GM21723 (cell line): ENCODE data around the gene HOXD3.

Experiments used
- ATAC-seq: cut with Tn5 transposase; IDR thresholded peaks from one replicate; pipeline ENCODE4 v1.9.1; 2021; ENCODE audit warnings: mild to moderate bottlenecking, moderate library complexity; ENCODE audit not compliant: unreplicated experiment

Gene HOXD3

DNA sequence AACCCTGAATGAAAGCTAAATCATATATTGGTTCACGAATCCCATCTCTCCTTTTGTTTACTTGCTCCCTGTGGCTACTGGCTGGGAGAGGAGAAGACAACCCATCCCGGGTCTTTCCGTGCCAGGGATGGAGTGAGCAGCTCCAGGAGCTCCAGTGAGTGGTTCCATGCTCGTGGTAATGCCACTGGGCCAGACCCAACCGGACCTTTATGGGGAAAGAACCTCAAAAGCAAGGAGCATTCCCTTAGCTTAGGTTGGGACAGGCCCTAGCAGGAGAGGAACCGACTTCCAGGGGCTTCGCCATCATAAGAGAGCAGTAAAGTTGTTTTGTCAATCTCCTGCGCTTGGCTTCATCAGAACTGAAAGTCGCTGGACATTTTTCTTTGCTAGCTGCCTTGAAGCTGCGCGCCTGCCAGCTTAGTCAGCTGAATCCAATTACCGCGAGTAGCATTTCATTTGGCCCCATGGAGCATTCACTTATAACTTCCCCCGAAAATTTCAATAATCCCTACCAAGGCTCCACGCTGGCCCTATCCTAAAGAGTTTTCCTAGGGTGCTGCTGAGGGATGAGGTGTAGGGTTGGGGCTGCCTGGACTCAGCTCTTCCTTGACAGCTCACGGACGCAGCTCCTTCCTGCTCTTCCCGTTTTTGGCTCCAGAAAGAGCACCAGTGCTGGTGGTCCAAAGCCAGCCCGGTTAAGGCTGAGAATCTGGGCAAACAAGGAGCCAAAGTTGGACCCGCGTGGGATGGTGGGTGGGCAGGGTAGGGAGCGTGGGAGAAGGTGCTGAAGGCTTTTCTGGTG is 4.9 kb downstream of the HOXD3 start:
- no peak for ATAC-seq

GRCh38 chr2:176162911-176163671 is 6.0 kb downstream of the HOXD3 start:
- ATAC-seq = no peak

DNA sequence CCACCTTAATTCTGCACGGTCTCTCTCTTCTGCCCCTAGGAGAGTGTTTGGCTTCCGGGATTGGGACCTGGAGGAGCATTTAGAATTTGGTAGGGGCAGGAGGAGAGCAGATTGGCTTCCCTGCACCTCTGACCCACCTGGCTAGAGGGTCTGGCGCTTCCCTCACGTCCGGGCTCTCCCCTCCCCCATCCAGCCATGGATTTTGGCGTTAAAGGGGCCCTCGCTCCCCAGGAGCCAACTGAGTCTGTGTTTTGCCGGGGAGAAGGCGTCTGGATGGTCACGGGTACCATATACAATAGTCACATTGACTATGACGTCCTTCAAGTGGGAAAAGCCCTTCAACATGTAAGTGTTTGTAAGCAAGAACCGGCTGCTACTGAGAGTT is 6.6 kb downstream of the HOXD3 start:
- ATAC-seq = no peak

GRCh38 chr2:176164201-176164600 is 7.1 kb downstream of the HOXD3 start:
- no peak for ATAC-seq

GRCh38 chr2:176164611-176165369 is 7.7 kb downstream of the HOXD3 start:
- no peak for ATAC-seq

GRCh38 chr2:176165370-176166050 is 8.4 kb downstream of the HOXD3 start:
- ATAC-seq = no peak

DNA sequence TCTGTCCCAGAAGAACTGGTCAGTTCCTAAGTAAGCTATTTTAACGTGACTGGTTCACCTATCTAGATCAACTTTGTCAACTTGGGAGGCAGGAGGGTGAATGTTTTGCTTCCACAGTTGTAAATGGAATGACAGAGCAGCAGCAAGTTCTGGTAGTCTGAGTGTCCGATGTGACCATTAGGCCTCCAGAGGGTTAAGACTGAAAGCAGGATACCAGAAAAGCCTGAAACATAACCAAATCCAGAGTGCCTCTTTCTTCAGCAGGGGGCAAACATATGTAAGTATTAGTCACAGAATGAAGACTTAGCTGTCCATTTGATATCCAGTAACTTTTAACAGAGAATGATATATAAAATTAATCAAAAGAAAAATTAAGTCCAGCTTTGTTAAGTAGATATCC is 9.2 kb downstream of the HOXD3 start:
- no peak for ATAC-seq

DNA sequence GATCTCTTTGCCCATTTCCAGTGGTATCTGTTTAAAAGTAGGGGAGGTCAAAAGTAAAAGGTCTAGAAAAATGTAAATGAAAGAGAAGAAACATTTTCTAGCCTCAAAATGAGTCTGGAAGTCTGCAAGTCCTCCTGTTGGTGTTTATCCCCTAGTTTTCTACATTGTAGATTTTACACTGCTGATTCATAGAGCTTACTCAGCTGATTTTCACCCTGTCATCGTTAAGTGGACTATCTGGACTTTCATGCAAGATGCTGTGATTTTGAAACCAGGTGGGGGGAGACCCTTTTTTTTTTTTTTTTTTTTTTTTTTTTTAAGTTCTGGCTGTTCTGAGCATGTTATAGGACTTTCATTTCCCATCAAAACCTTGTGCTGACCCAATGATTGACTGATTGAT is 10.3 kb downstream of the HOXD3 start:
- ATAC-seq = no peak

- no peak for ATAC-seq
Measured at GRCh38 chr2:176169181-176169580, 12.1 kb downstream of the HOXD3 start.

DNA sequence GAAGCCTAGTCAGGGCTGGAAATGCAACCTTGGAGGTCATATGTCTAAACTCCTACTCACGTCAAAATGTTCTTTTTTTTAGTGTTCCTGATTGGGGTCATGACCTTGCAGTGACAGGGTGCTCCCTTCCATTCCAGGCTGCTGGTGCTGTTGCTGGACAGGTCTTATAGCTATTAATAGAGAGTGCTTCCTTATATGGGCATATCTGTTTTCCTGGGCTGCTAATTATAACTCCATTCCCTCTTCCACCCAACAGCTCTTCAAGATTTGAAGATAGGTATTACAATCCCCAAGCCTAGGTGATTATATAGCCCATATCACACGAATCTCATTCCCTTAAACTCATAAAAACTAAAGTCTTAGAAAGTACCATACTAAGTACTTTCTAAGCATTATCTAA is 12.6 kb downstream of the HOXD3 start:
- no peak for ATAC-seq

DNA sequence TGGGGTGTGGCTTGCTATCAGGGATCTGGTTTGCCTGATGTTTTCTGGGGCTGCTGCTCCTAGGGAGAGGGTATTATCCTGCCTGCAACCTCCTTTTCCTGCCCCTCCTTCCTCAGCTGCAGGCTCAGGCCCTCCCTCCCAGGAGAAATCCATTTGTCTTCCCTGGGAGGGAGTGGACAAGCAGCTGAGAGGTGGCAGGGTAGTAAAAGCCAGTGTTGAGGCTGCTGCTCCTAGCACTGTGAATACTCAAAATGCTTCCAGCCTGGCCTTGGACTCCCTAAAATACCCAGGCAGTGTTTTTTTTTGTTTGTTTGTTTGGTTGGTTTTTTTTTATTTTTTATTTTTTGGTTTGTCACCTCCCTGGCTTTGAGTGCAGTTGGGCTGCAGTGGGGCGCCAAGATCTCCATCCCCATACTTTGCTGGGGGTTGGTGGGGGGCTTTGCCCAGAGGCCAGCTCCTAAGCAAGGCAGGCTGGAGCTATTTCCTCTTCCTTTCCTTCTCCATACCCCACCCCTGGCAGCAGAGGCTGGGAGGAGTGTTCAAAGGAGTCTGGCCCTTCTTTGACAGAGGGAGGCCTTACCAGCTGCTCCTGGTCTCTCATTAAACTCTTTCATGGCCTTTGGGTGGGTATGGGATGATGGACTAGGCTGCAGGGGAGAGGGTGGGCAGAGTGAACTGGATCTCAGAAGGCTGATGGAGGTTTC is 13.6 kb downstream of the HOXD3 start:
- no peak for ATAC-seq

DNA sequence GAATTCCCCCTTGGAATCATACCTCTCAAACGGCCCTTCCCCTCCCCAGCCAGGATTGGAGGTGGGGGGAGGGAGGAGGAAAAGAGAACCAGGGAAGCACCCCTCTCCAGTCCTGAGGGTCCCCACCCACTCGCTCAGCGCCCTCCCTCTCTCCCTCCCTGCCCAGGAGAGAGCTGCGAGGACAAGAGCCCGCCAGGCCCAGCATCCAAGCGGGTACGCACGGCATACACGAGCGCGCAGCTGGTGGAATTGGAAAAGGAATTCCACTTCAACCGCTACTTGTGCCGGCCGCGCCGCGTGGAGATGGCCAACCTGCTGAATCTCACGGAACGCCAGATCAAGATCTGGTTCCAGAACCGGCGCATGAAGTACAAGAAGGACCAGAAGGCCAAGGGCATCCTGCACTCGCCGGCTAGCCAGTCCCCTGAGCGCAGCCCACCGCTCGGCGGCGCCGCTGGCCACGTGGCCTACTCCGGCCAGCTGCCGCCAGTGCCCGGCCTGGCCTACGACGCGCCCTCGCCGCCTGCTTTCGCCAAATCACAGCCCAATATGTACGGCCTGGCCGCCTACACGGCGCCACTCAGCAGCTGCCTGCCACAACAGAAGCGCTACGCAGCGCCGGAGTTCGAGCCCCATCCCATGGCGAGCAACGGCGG is 14.4 kb downstream of the HOXD3 start:
- ATAC-seq = no peak

- ATAC-seq = no peak
Measured at GRCh38 chr2:176172007-176172894, 15.1 kb downstream of the HOXD3 start.

- no peak for ATAC-seq
Measured at GRCh38 chr2:176172895-176173566, 15.9 kb downstream of the HOXD3 start.

- no peak for ATAC-seq
Measured at GRCh38 chr2:176173567-176174381, 16.7 kb downstream of the HOXD3 start.

- ATAC-seq = no peak
Measured at GRCh38 chr2:176174382-176174823, 17.3 kb downstream of the HOXD3 start.
